Measurements from ENCODE around the gene PANX1. TPM values are rescaled to one million over a fixed set of nuclear protein-coding genes. Genes with fewer than 3 reads are reported as not detected.

Gene PANX1
- total RNA-seq, 1 experiment from 2014 or later: 37.5 TPM

DNA sequence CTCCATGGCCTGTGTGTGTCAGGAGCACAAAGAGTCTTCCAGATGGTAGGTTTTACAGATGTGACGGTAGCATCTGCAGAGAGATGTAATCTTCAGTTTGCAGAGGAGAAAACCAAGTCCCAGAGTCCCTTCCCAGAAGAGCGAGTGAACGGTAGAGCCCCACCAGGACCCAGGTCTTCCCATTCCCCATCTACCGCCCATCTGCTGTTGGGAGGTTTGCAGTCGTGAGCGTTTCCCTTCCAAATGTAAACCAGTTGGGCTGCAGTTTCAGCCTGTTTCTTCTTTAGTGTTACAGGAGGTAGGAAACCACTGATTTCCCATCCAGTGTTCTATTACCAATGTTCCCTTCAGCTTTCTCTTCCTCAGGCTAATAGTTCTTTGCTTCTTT, 24.0 kb downstream of the PANX1 start:
- Histone ChIP-seq H2AFZ (ENCODE audit: low read length) (no peak overlapping the region), H3K18ac (ENCODE audit: insufficient read length, low read depth, low read length) (no peak overlapping the region), H3K14ac (ENCODE audit: insufficient read depth, low read length) (no peak overlapping the region), H3T11ph (ENCODE audit: low read length) (no peak overlapping the region), H3K27ac (ENCODE audit: insufficient read length, low read depth, low read length) (no peak overlapping the region), H4K8ac (replicated peaks; ENCODE audit: insufficient read length, low read depth, low read length) (no peak overlapping the region), H4K20me1 (ENCODE audit: control insufficient read depth, insufficient read depth, insufficient read length) (no peaks in the 10 kb centered on the region), H3K4me2 (ENCODE audit: insufficient read depth, insufficient read length, low read length) (no peak overlapping the region), H3K23me2 (ENCODE audit: insufficient read length, low read depth, low read length, poor library complexity, severe bottlenecking) (no peaks in the 10 kb centered on the region), H3K9ac (ENCODE audit: extremely low read depth, insufficient read length, low read length) (no peak overlapping the region), H3K4ac (ENCODE audit: low read depth, low read length) (no peak overlapping the region), H3K79me1 (ENCODE audit: insufficient read depth, low read depth, low read length, poor library complexity, severe bottlenecking) (peaks cover 11% of the 10 kb centered on the region), H2BK120ac (ENCODE audit: low read depth, low read length, poor library complexity, severe bottlenecking) (no peak overlapping the region), H4K91ac (ENCODE audit: insufficient read length, low read depth, low read length) (no peak overlapping the region), H2BK5ac (ENCODE audit: insufficient read length, low read length) (no peak overlapping the region), H4K5ac (ENCODE audit: insufficient read length, low read depth, low read length) (no peak overlapping the region), H2BK20ac (ENCODE audit: low read depth, low read length, poor library complexity, severe bottlenecking) (no peak overlapping the region), H3K4me1 (ENCODE audit: insufficient read depth, low read length) (peaks cover 13% of the 10 kb centered on the region; the same call in 1 of the 2 replicates), H3K79me2 (ENCODE audit: insufficient read depth, low read length) (peaks cover 46% of the 10 kb centered on the region; the same call in 1 of the 2 replicates), H3K56ac (ENCODE audit: insufficient read length, low read depth, low read length) (no peak overlapping the region), H2BK12ac (ENCODE audit: insufficient read length, low read depth, low read length) (no peak overlapping the region), H3K9me3 (ENCODE audit: control insufficient read depth, low read depth, low read length) (no peaks in the 10 kb centered on the region), H2AK5ac (ENCODE audit: insufficient read length, low read length) (no peak overlapping the region), H3K23ac (ENCODE audit: insufficient read length, low read depth, low read length) (no peak overlapping the region), H3K27me3 (ENCODE audit: insufficient read depth, low read length) (no peaks in the 10 kb centered on the region), H2BK15ac (ENCODE audit: low read depth, low read length) (no peak overlapping the region)
- DNase-seq: no peak
- peaks cover 22 to 34% (median 23%) of the 10 kb centered on the region in 3 experiments for H3K36me3 Mint-ChIP-seq (ENCODE audit: insufficient read depth in 1 of 3, low read depth in 3 of 3)
- H3K9me3 Mint-ChIP-seq: peaks cover 3 to 4% of the 10 kb centered on the region in 2 experiments; a peak in 4 of 5 replicates
- no peak overlapping the region for H3K4me3 Mint-ChIP-seq
- H3K27ac Mint-ChIP-seq: peak overlapping the region in 1 of 3 experiments; percentile 89; a peak in 4 of 7 replicates
- TF ChIP-seq, protein P1, sequence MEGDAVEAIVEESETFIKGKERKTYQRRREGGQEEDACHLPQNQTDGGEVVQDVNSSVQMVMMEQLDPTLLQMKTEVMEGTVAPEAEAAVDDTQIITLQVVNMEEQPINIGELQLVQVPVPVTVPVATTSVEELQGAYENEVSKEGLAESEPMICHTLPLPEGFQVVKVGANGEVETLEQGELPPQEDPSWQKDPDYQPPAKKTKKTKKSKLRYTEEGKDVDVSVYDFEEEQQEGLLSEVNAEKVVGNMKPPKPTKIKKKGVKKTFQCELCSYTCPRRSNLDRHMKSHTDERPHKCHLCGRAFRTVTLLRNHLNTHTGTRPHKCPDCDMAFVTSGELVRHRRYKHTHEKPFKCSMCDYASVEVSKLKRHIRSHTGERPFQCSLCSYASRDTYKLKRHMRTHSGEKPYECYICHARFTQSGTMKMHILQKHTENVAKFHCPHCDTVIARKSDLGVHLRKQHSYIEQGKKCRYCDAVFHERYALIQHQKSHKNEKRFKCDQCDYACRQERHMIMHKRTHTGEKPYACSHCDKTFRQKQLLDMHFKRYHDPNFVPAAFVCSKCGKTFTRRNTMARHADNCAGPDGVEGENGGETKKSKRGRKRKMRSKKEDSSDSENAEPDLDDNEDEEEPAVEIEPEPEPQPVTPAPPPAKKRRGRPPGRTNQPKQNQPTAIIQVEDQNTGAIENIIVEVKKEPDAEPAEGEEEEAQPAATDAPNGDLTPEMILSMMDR (conservative IDR thresholded peaks at IDR 0.05): no peak
- no peaks in the 10 kb centered on the region for H3K27me3 Mint-ChIP-seq (ENCODE audit: low read depth)
- H3K4me1 Mint-ChIP-seq: peaks cover 55 to 60% of the 10 kb centered on the region in 2 experiments
- no CpG with 5 or more reads among the region's 6 CpGs for WGBS (ENCODE audit: extremely low coverage, insufficient read length, low lambda C conversion rate)

Data from H9 (cell line).